ENCODE results near the gene OR51I1.

OR51I1 gene, protein sequence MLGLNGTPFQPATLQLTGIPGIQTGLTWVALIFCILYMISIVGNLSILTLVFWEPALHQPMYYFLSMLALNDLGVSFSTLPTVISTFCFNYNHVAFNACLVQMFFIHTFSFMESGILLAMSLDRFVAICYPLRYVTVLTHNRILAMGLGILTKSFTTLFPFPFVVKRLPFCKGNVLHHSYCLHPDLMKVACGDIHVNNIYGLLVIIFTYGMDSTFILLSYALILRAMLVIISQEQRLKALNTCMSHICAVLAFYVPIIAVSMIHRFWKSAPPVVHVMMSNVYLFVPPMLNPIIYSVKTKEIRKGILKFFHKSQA

DNA sequence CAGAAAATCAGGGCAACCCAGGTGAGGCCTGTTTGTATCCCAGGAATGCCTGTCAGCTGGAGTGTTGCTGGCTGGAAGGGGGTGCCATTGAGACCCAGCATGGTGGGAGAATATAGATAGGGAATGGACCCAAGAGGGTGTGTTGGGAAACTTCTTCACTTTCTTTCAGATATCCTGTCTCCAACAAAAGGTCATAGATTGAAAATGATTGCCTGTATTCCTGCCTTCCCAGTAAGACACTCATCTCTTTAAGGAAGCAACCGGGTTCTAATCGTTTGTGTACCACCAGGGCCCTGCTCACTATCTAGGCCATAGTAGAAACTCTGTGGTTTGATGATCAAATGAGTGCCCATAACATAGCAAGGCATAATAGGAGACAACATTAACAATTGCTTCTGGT, at the start of gene OR51I1:
OR51I1 (minus strand) TSS at position 101 of the 400 bp plus-strand sequence; CDS start at position 101, 0 bp downstream.
- no peak for DNase-seq (ENCODE audit: low read depth in 3 of 3, low spot score in 1 of 3)

DNA sequence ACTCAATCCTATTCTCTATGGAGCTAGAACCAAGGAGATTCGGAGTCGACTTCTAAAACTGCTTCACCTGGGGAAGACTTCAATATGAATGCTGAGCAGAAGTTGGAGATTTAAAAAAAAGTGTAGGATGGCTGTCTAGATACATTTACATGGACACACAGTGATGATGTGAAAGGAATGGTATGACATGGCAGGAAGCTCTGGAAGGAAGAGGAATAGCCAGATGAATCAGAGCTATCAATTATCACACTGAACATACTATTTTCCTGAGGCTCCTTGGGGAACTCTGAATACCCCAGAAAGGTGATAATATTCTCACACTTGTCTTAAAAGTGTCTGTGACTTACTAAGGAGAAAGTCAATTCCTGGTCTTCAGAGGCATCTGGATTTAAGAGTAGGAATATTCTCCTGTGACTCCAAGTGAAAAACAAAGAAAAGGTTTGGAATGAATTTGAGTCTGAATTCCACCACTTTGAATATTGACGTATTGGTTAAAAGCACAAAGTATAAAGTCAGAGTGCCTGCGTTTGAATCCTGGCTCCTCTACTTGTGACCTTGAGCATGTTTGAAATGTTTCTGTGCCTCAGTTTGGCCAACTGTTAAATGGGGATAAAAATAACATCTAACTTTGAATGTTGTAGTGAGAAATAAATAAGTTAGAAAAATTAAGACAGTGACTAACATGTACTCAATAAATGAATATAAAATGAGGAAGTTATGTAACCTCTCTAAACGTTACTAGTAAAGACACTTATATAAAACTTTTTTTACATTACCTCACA, 48.5 kb upstream of the OR51I1 start:
- no peak for DNase-seq (ENCODE audit: low read depth in 3 of 3, low spot score in 1 of 3)

- no peak for DNase-seq (ENCODE audit: low read depth in 3 of 3, low spot score in 1 of 3)
These were observed 47.6 kb upstream of the OR51I1 start for GRCh38 chr11:5488798-5489399.

DNA sequence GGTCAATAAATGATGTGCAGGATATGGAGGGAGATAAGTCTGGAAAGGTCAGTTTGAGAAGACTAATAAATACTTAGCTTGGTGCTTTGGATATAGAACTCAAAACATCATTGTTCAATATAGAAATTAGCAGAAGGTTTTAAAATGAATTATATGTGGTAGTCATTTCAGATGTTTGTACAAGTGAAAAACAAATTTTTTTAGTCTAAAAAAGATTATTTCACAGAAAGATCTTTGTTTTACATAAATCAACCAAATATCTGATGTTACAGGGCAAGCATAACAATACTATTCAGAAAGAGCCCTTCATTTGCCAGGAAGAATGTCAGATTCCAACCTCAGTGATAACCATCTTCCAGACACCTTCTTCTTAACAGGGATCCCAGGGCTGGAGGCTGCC, 47.1 kb upstream of the OR51I1 start, which contains the start of gene OR52D1:
OR52D1 (plus strand) TSS at position 301 of the 400 bp plus-strand sequence; CDS start at position 323, 22 bp downstream.
- DNase-seq (ENCODE audit: low read depth in 3 of 3, low spot score in 1 of 3), result no peak

DNA sequence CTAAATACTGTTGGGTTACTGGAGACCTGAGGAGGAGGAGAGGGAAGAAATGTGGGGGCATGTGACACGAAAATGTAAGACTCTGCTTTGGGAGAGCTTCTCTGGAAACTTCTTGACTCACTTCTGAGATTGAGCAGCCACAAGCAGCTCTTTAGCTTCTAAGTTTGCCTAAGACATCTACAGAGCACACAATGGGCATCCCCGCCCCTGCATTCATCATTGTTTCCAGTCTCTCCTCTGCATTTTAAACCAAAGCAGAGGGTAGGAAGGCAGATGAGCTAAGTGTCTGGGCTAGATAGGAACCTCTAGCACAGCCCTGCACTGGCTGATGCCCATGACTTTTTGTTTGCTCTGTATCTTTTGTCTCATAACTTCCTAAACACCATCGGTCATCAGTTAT, 45.1 kb upstream of the OR51I1 start:
- no peak for DNase-seq (ENCODE audit: low read depth in 3 of 3, low spot score in 1 of 3)

- DNase-seq (ENCODE audit: low read depth in 3 of 3, low spot score in 1 of 3), result no peak
These were observed 44.7 kb upstream of the OR51I1 start for GRCh38 chr11:5486003-5486402.

- peak in 2 of 3 donors; percentile 1 to 4 for DNase-seq (ENCODE audit: low read depth in 3 of 3, low spot score in 1 of 3)
These were observed 35.0 kb upstream of the OR51I1 start for GRCh38 chr11:5476186-5476819.

GRCh38 chr11:5473921-5474320, 32.6 kb upstream of the OR51I1 start:
- DNase-seq (ENCODE audit: low read depth in 3 of 3, low spot score in 1 of 3), result no peak

- DNase-seq (ENCODE audit: low read depth in 3 of 3, low spot score in 1 of 3), result no peak
These were observed 26.2 kb upstream of the OR51I1 start for GRCh38 chr11:5467527-5467926.

DNA sequence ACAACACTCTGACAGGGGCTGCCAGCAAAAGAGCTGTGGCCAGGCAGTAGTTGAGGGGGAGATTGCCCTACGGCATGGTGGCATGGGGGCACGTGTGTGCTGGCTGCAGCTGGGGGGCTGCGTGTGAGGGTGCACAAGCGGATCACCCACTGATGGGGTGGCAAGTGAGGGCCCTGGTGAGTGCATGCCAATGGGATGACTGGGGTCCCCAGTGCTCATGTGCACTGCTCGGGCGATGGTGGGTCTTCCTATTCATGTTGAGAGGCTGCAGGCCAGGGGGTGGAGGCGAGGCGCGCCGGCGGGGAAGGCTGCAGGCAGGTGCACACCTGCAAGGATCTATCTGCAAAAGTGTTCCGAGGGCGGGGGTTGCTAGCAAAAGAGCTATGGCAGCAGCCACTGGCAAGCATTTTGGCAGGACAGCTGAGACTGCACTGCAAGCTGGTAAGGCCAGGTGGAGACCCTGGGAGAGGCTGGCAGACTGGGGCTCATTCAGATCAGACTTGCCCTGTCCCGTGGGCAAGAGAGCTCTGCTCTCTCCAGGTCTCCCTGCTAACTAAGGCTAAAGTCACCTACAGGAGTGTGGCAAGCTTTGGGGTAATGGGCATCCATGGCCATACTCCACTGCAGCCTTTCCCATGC, 19.8 kb upstream of the OR51I1 start:
- DNase-seq (ENCODE audit: low read depth in 3 of 3, low spot score in 1 of 3), result no peak

- no peak for DNase-seq (ENCODE audit: low read depth in 3 of 3, low spot score in 1 of 3)
These were observed 8.1 kb upstream of the OR51I1 start for GRCh38 chr11:5449432-5449831.

DNA sequence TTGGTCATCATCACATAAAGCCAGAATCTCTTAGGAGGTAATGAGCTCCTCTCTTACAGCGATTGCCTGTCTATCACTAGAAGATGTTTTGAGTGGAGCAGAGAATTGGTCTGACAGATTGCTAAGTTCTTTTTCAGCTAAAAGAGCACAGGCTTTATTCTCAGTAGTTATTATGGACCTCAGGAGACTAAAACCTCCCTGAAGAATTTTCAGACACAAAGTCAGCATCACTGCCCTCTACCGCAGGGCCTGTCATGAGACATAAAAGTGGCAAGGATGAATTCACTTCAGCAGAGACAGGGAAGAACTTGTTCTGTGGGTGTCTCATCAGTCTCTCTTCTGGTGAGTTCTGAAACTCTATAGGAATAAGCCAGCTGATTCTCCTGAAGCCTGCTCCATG, 7.7 kb upstream of the OR51I1 start, which contains the start of gene OR51I2:
OR51I2 (plus strand) TSS at position 301 of the 400 bp plus-strand sequence. CDS start 4,166 bp downstream, outside the sequence.
- no peak for DNase-seq (ENCODE audit: low read depth in 3 of 3, low spot score in 1 of 3)

DNA sequence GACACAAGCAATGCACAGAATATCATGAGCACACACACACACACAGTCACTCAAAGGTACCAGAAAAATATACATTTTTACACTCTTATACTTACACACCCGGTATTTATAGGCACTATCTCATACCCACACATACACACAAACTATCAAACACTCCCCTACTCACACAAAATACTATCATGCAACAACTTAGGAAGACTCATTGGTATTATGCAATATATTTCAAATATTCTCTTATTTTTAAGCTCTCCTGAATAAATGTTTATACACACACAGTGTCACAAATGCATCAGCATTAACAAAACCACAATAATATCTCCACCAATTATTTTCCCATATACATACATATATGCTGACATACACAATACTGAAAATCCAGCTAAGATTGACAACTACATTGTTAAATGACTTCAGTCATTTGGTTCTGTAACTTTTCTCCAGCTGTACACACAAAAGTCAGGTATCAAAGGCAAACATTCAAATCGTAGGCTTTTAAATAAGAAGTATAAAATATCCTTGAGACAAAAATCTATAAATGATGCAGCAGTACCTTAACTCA, 2.6 kb upstream of the OR51I1 start:
- DNase-seq (ENCODE audit: low read depth in 3 of 3, low spot score in 1 of 3), result no peak

GRCh38 chr11:5423131-5423530, 18.2 kb downstream of the OR51I1 start:
- DNase-seq (ENCODE audit: low read depth in 3 of 3, low spot score in 1 of 3), result no peak

- no peak for DNase-seq (ENCODE audit: low read depth in 3 of 3, low spot score in 1 of 3)
These were observed 19.5 kb downstream of the OR51I1 start, which contains the start of gene OR51Q1 for GRCh38 chr11:5421811-5422210. Gene OR51Q1, plus strand, starts transcription at chr11:5422111. Its CDS starts 90 bp downstream, at chr11:5422201.

GRCh38 chr11:5420993-5421392, 20.3 kb downstream of the OR51I1 start:
- DNase-seq (ENCODE audit: low read depth in 3 of 3, low spot score in 1 of 3), result no peak

GRCh38 chr11:5405173-5405572, 36.1 kb downstream of the OR51I1 start:
- DNase-seq (ENCODE audit: low read depth in 3 of 3, low spot score in 1 of 3), result no peak

DNA sequence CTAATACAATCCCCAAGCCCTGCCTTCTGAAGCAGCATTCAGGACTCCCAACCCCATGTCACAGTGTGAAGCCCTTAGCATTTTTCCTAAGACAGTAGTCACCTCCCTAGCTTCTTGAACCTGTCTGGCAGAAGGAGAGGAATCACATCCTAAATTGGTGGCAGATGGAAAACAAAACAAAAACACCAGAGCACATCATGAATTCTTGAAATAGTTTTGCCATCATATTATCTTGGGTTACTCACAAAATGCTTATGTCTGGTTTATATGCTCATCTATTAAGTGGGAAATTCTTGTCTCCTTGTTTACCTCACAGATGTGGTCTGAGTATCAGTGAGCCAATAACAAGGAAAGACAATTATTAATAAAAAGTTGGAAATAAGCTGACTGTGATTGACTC, 42.4 kb downstream of the OR51I1 start:
- DNase-seq (ENCODE audit: low read depth in 3 of 3, low spot score in 1 of 3), result no peak

DNA sequence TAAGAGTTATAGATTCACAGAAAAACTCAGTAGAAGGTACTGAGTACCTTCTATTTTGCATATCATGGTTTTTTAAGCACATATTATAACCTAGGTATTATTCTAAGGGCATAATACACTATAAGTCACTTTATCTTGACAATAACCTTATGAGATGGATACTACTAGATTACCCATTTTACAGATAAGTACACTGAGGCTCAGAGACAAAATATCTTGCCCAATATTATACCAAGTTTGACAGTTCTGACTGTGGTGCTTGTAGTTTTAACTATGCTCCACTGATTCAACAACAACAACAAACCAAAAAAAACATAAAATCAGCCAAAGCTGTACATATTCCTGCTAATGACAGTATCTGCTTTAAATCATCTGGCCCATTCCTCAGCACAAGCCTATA, 47.2 kb downstream of the OR51I1 start:
- DNase-seq (ENCODE audit: low read depth in 3 of 3, low spot score in 1 of 3), result no peak

Data from stimulated activated CD4-positive, alpha-beta T cell treated with anti-CD3 and anti-CD28 coated beads, TNF-alpha, amount 100 ng/mL, for 1 hour (primary cell).